ENCODE measurements around the gene APOBR. TPM values are rescaled to one million over a fixed set of nuclear protein-coding genes. Genes with fewer than 3 reads are reported as not detected.

Gene APOBR
- total and polyA plus RNA-seq, 2 of the 13 experiments (the other 11 are each of a cell fraction or from before 2014, with no cell fraction given): 0.03 TPM; not detected in 1

- TF ChIP-seq ATF7-NPFF (CRISPR knock-in tag; IDR thresholded peaks at IDR 0.05; ENCODE audit: low read depth) (no peak), ZNF775 (CRISPR knock-in tag; IDR thresholded peaks at IDR 0.05; ENCODE audit: borderline replicate concordance) (0 out of 2 replicates have a peak, but pooled peaks have one; percentile 57), GATAD2A (CRISPR knock-in tag; IDR thresholded peaks at IDR 0.05) (peak; percentile 83), CCDC6 (CRISPR knock-in tag; IDR thresholded peaks at IDR 0.05) (peak; percentile 58; the same call in 1 of the 2 replicates), FOXA3 (CRISPR knock-in tag; IDR thresholded peaks at IDR 0.05) (0 out of 2 replicates have a peak, but pooled peaks have one; percentile 41), SMARCC2 (IDR thresholded peaks at IDR 0.05) (no peak), ZNF652 (CRISPR knock-in tag; IDR thresholded peaks at IDR 0.05; ENCODE audit: borderline replicate concordance, low read depth) (peak; percentile 44; the same call in 1 of the 2 replicates), LRRFIP1 (CRISPR knock-in tag; conservative IDR thresholded peaks at IDR 0.05) (no peak), SRSF1 (optimal IDR thresholded peaks at IDR 0.05; ENCODE audit: low read depth, low read length) (no peak), ZNF878 (CRISPR knock-in tag; IDR thresholded peaks at IDR 0.05) (peak; percentile 92), FOXC1 (CRISPR knock-in tag; IDR thresholded peaks at IDR 0.05; ENCODE audit: borderline replicate concordance) (no peak), ZNF362 (CRISPR knock-in tag; IDR thresholded peaks at IDR 0.05; ENCODE audit: borderline replicate concordance) (peak; percentile 66; the same call in 1 of the 2 replicates), IRF9 (CRISPR knock-in tag; IDR thresholded peaks at IDR 0.05; ENCODE audit: borderline replicate concordance) (0 out of 2 replicates have a peak, but pooled peaks have one; percentile 68), ZBTB43 (CRISPR knock-in tag; conservative IDR thresholded peaks at IDR 0.05) (peak; percentile 87), ZFP62 (CRISPR knock-in tag; IDR thresholded peaks at IDR 0.05) (0 out of 2 replicates have a peak, but pooled peaks have one; percentile 18), MAFK (conservative IDR thresholded peaks at IDR 0.05 in 1 of 2, IDR thresholded peaks at IDR 0.05 in 1 of 2; ENCODE audit: low read length in 2 of 2) (no peak), ZNF569 (CRISPR knock-in tag; IDR thresholded peaks at IDR 0.05; ENCODE audit: borderline replicate concordance) (no peak), MAFG (CRISPR knock-in tag; IDR thresholded peaks at IDR 0.05) (no peak), ZGPAT (CRISPR knock-in tag; IDR thresholded peaks at IDR 0.05) (peak; percentile 79; the same call in 1 of the 2 replicates), ZSCAN9 (CRISPR knock-in tag; IDR thresholded peaks at IDR 0.05; ENCODE audit: borderline replicate concordance) (peak; percentile 68; the same call in 1 of the 2 replicates), PAX8 (CRISPR knock-in tag; IDR thresholded peaks at IDR 0.05; ENCODE audit: borderline replicate concordance) (no peak)
These were observed 11.2 kb downstream of the APOBR start (continued) for GRCh38 chr16:28505489-28506137.

All from HepG2 (cell line).